Dermis blood vessel endothelial cell (primary cell): ENCODE results near the gene SEZ6L. TPM values are rescaled to one million over a fixed set of nuclear protein-coding genes. Genes with fewer than 3 reads are reported as not detected.

ENCODE experiments used
- DNase-seq: peaks from one replicate; pipeline ENCODE4 v3.0.0; 2010
- total RNA-seq: library from RNA; depleted of rRNA; stranded (reverse); fragments of >200 nt; gene quantifications from 2 replicates; pipeline ENCODE4 v1.2.3, GENCODE V29; 2014

SEZ6L gene
- total RNA-seq, result not detected in 2 replicates

- DNase-seq, result no peak
These were observed at the start of gene SEZ6L for GRCh38 chr22:26169315-26170111. TSS of gene SEZ6L (plus strand) at chr22:26169462. CDS start at chr22:26169670, 208 bp downstream.

- DNase-seq, result no peak
These were observed 46.3 kb upstream of the SEZ6L start for GRCh38 chr22:26122920-26123468.

- DNase-seq, result no peak
These were observed 44.1 kb upstream of the SEZ6L start for GRCh38 chr22:26124991-26125725.

- DNase-seq, result no peak
These were observed 42.1 kb upstream of the SEZ6L start for GRCh38 chr22:26127126-26127525.

- DNase-seq, result no peak
These were observed 41.7 kb upstream of the SEZ6L start for GRCh38 chr22:26127556-26127955.

GRCh38 chr22:26131589-26132154, 37.6 kb upstream of the SEZ6L start:
- DNase-seq, result no peak

- no peak for DNase-seq
These were observed 34.5 kb upstream of the SEZ6L start for GRCh38 chr22:26134654-26135330.

GRCh38 chr22:26135806-26136205, 33.5 kb upstream of the SEZ6L start:
- DNase-seq, result no peak

GRCh38 chr22:26139310-26139709, 30.0 kb upstream of the SEZ6L start:
- DNase-seq, result no peak

- DNase-seq, result no peak
These were observed 27.4 kb upstream of the SEZ6L start for GRCh38 chr22:26141831-26142230.

- DNase-seq, result no peak
These were observed 25.4 kb upstream of the SEZ6L start for GRCh38 chr22:26143806-26144325.

GRCh38 chr22:26159886-26160285, 9.4 kb upstream of the SEZ6L start:
- DNase-seq, result no peak

GRCh38 chr22:26161746-26162145, 7.5 kb upstream of the SEZ6L start:
- DNase-seq, result no peak

- no peak for DNase-seq
These were observed 6.3 kb upstream of the SEZ6L start for GRCh38 chr22:26162926-26163325.

GRCh38 chr22:26164174-26164573, 5.1 kb upstream of the SEZ6L start:
- no peak for DNase-seq

- no peak for DNase-seq
These were observed 871 bp upstream of the SEZ6L start for GRCh38 chr22:26168330-26168851.

GRCh38 chr22:26168939-26169314, 335 bp upstream of the SEZ6L start:
- no peak for DNase-seq

- no peak for DNase-seq
These were observed 840 bp downstream of the SEZ6L start for GRCh38 chr22:26170112-26170492.

- no peak for DNase-seq
These were observed 1.7 kb downstream of the SEZ6L start for GRCh38 chr22:26170795-26171580.

GRCh38 chr22:26172389-26172990, 3.2 kb downstream of the SEZ6L start:
- peak; percentile 40 for DNase-seq

- no peak for DNase-seq
These were observed 5.0 kb downstream of the SEZ6L start for GRCh38 chr22:26174280-26174679.
